Right lobe of liver (tissue), 4 donors: ENCODE measurements around the gene FIBIN.

ENCODE experiments used
- CTCF ChIP-seq, 4 donors: fragments of 200-600 bp in 3 of 4; fragments of 450-650 bp in 1 of 4; IDR thresholded peaks; one replicate each; pipeline versions ENCODE4 v1.5.1 to v1.8.0; 2016 to 2022; ENCODE audit warnings: antibody characterized with exemption in 4 of 4, mild to moderate bottlenecking in 2 of 4
- POLR2A ChIP-seq: fragments of 450-650 bp; IDR thresholded peaks from one replicate; pipeline ENCODE4 v1.6.1; 2017; ENCODE audit warnings: antibody characterized with exemption, mild to moderate bottlenecking
- donor health status: DM: no; HTN: no; CAD: no.
- donor health status: DM: no; HTN: no; CAD: no.
- donor health status: DM: no; HTN: yes; CAD: no.

GRCh38 chr11:26971961-26972360 lies 22.0 kb upstream of the FIBIN start:
- TF ChIP-seq CTCF (IDR thresholded peaks at IDR 0.05) (no peak), POLR2A (no peak)
